HT1080 (cell line): Measurements from ENCODE around the gene NECAP2. TPM values are rescaled to one million over a fixed set of nuclear protein-coding genes. Genes with fewer than 3 reads are reported as not detected.
"Not testable (repeated sequence)": the region's sequence is repeated elsewhere in the genome, so short reads cannot be mapped to it uniquely, and the experiment has no call there.

ENCODE experiments used
- DNase-seq: peaks from one replicate; pipeline ENCODE4 v3.0.0-alpha.2; 2015; ENCODE audit warnings: low read depth
- total RNA-seq: library from RNA; depleted of rRNA; stranded (reverse); fragments of >200 nt; shearing (Covaris generic); gene quantifications from 2 replicates; pipeline ENCODE4 v1.2.3, GENCODE V29; 2014

NECAP2 gene
- total RNA-seq, 1 experiment from 2014 or later, result 117 TPM

- not testable (repeated sequence) for DNase-seq
Measured at GRCh38 chr1:16456151-16456550, 15.6 kb downstream of the NECAP2 start.

- no peak for DNase-seq
Measured at GRCh38 chr1:16458831-16459230, 18.3 kb downstream of the NECAP2 start.

- DNase-seq, result no peak
Measured at GRCh38 chr1:16459352-16459925, 18.9 kb downstream of the NECAP2 start.

GRCh38 chr1:16461681-16462080 is 21.2 kb downstream of the NECAP2 start:
- no peak for DNase-seq

GRCh38 chr1:16462773-16463330 is 22.3 kb downstream of the NECAP2 start:
- no peak for DNase-seq

- no peak for DNase-seq
Measured at GRCh38 chr1:16464917-16465625, 24.5 kb downstream of the NECAP2 start.

GRCh38 chr1:16468558-16468957 is 28.0 kb downstream of the NECAP2 start:
- no peak for DNase-seq

GRCh38 chr1:16474166-16474800 is 33.8 kb downstream of the NECAP2 start:
- DNase-seq, result no peak

GRCh38 chr1:16474891-16475290 is 34.4 kb downstream of the NECAP2 start:
- not testable (repeated sequence) for DNase-seq

GRCh38 chr1:16475771-16476770 is 35.5 kb downstream of the NECAP2 start:
- DNase-seq, result not testable (repeated sequence)

- no peak for DNase-seq
Measured at GRCh38 chr1:16478091-16478490, 37.6 kb downstream of the NECAP2 start.

- DNase-seq, result not testable (repeated sequence)
Measured at GRCh38 chr1:16483146-16483545, 42.6 kb downstream of the NECAP2 start.

- DNase-seq, result not testable (repeated sequence)
Measured at GRCh38 chr1:16483639-16484500, 43.3 kb downstream of the NECAP2 start.

- DNase-seq, result no peak
Measured at GRCh38 chr1:16484501-16484835, 43.9 kb downstream of the NECAP2 start.

- no peak for DNase-seq
Measured at GRCh38 chr1:16484931-16485330, 44.4 kb downstream of the NECAP2 start.

GRCh38 chr1:16486316-16486715 is 45.8 kb downstream of the NECAP2 start:
- DNase-seq, result not testable (repeated sequence)

- not testable (repeated sequence) for DNase-seq
Measured at GRCh38 chr1:16487011-16487410, 46.5 kb downstream of the NECAP2 start.

GRCh38 chr1:16489195-16489880 is 48.8 kb downstream of the NECAP2 start:
- DNase-seq, result not testable (repeated sequence)

GRCh38 chr1:16491056-16491675 is 50.6 kb downstream of the NECAP2 start:
- DNase-seq, result no peak
